T-helper 1 cell treated with Interleukin-12 subunit alpha and Interleukin-12 subunit beta and Interleukin-4 antibody, amounts not matched to agents 30 μg/mL and 1 μg/mL, for 36 hours (primary cell): ENCODE results near the gene MAP2K5.
A peak's percentile ranks its signal among the peaks of the same experiment; 100 is the strongest.

Experiments used
- H3K27ac Mint-ChIP-seq: one replicate; pipeline ENCODE4 v1.8.0; 2021; ENCODE audit warnings: mild to moderate bottlenecking, mixed read lengths
- H3K27me3 Mint-ChIP-seq: one replicate; pipeline ENCODE4 v1.8.0; 2021; ENCODE audit warnings: low read depth, mixed read lengths
- H3K36me3 Mint-ChIP-seq: one replicate; pipeline ENCODE4 v1.8.0; 2021; ENCODE audit warnings: low read depth, mixed read lengths
- H3K4me1 Mint-ChIP-seq: one replicate; pipeline ENCODE4 v1.8.0; 2021; ENCODE audit warnings: low read depth, mixed read lengths
- H3K4me3 Mint-ChIP-seq: one replicate; pipeline ENCODE4 v1.8.0; 2021; ENCODE audit warnings: mild to moderate bottlenecking, moderate library complexity, mixed read lengths
- H3K9me3 Mint-ChIP-seq: one replicate; pipeline ENCODE4 v1.8.0; 2021; ENCODE audit warnings: mixed read lengths

MAP2K5 gene

GRCh38 chr15:67716171-67716570 is 173.7 kb downstream of the MAP2K5 start:
- Mint-ChIP-seq H3K27ac (no peak overlapping the region), H3K27me3 (no peaks in the 10 kb centered on the region), H3K4me3 (no peak overlapping the region), H3K9me3 (no peaks in the 10 kb centered on the region), H3K4me1 (no peaks in the 10 kb centered on the region), H3K36me3 (no peaks in the 10 kb centered on the region)

GRCh38 chr15:67717776-67718175 is 175.3 kb downstream of the MAP2K5 start:
- no peaks in the 10 kb centered on the region for H3K36me3 Mint-ChIP-seq
- H3K27me3 Mint-ChIP-seq = no peaks in the 10 kb centered on the region
- no peaks in the 10 kb centered on the region for H3K9me3 Mint-ChIP-seq
- no peaks in the 10 kb centered on the region for H3K4me1 Mint-ChIP-seq
- H3K27ac Mint-ChIP-seq = no peak overlapping the region
- no peak overlapping the region for H3K4me3 Mint-ChIP-seq

GRCh38 chr15:67719330-67719959 is 176.9 kb downstream of the MAP2K5 start:
- Mint-ChIP-seq H3K27me3 (no peaks in the 10 kb centered on the region), H3K36me3 (no peaks in the 10 kb centered on the region), H3K9me3 (no peaks in the 10 kb centered on the region), H3K4me3 (no peak overlapping the region), H3K4me1 (no peaks in the 10 kb centered on the region), H3K27ac (no peak overlapping the region)

- Mint-ChIP-seq H3K27ac (no peak overlapping the region), H3K36me3 (no peaks in the 10 kb centered on the region), H3K9me3 (no peaks in the 10 kb centered on the region), H3K4me3 (no peak overlapping the region), H3K4me1 (peaks cover 3% of the 10 kb centered on the region), H3K27me3 (no peaks in the 10 kb centered on the region)
These were observed 178.2 kb downstream of the MAP2K5 start for GRCh38 chr15:67720556-67721175.

- H3K9me3 Mint-ChIP-seq = no peaks in the 10 kb centered on the region
- no peak overlapping the region for H3K27ac Mint-ChIP-seq
- H3K27me3 Mint-ChIP-seq = no peaks in the 10 kb centered on the region
- peaks cover 3% of the 10 kb centered on the region for H3K4me1 Mint-ChIP-seq
- H3K36me3 Mint-ChIP-seq = no peaks in the 10 kb centered on the region
- H3K4me3 Mint-ChIP-seq = no peak overlapping the region
These were observed 179.7 kb downstream of the MAP2K5 start for GRCh38 chr15:67722030-67722817.

- H3K4me1 Mint-ChIP-seq = peaks cover 3% of the 10 kb centered on the region
- no peaks in the 10 kb centered on the region for H3K36me3 Mint-ChIP-seq
- H3K4me3 Mint-ChIP-seq = no peak overlapping the region
- no peak overlapping the region for H3K27ac Mint-ChIP-seq
- no peaks in the 10 kb centered on the region for H3K27me3 Mint-ChIP-seq
- H3K9me3 Mint-ChIP-seq = no peaks in the 10 kb centered on the region
These were observed 181.0 kb downstream of the MAP2K5 start for GRCh38 chr15:67723294-67724024.

- Mint-ChIP-seq H3K4me3 (no peak overlapping the region), H3K4me1 (peaks cover 3% of the 10 kb centered on the region), H3K9me3 (no peaks in the 10 kb centered on the region), H3K27me3 (no peaks in the 10 kb centered on the region), H3K27ac (no peak overlapping the region), H3K36me3 (no peaks in the 10 kb centered on the region)
These were observed 182.3 kb downstream of the MAP2K5 start for GRCh38 chr15:67724691-67725375.

- Mint-ChIP-seq H3K9me3 (no peaks in the 10 kb centered on the region), H3K27me3 (no peaks in the 10 kb centered on the region), H3K4me1 (no peaks in the 10 kb centered on the region), H3K27ac (no peak overlapping the region), H3K36me3 (no peaks in the 10 kb centered on the region), H3K4me3 (no peak overlapping the region)
These were observed 187.6 kb downstream of the MAP2K5 start for GRCh38 chr15:67730135-67730534.

- no peak overlapping the region for H3K4me3 Mint-ChIP-seq
- no peaks in the 10 kb centered on the region for H3K9me3 Mint-ChIP-seq
- H3K4me1 Mint-ChIP-seq = peaks cover 9% of the 10 kb centered on the region
- H3K27ac Mint-ChIP-seq = no peak overlapping the region
- H3K36me3 Mint-ChIP-seq = no peaks in the 10 kb centered on the region
- H3K27me3 Mint-ChIP-seq = no peaks in the 10 kb centered on the region
These were observed 188.7 kb downstream of the MAP2K5 start for GRCh38 chr15:67731112-67731721.

GRCh38 chr15:67732164-67732563 is 189.7 kb downstream of the MAP2K5 start:
- Mint-ChIP-seq H3K27ac (no peak overlapping the region), H3K9me3 (no peaks in the 10 kb centered on the region), H3K27me3 (no peaks in the 10 kb centered on the region), H3K4me1 (peaks cover 11% of the 10 kb centered on the region), H3K36me3 (no peaks in the 10 kb centered on the region), H3K4me3 (no peak overlapping the region)

- H3K4me1 Mint-ChIP-seq = peaks cover 11% of the 10 kb centered on the region
- H3K27me3 Mint-ChIP-seq = no peaks in the 10 kb centered on the region
- no peaks in the 10 kb centered on the region for H3K9me3 Mint-ChIP-seq
- no peaks in the 10 kb centered on the region for H3K36me3 Mint-ChIP-seq
- no peak overlapping the region for H3K4me3 Mint-ChIP-seq
- H3K27ac Mint-ChIP-seq = no peak overlapping the region
These were observed 190.3 kb downstream of the MAP2K5 start for GRCh38 chr15:67732671-67733374.

GRCh38 chr15:67735896-67736295 is 193.4 kb downstream of the MAP2K5 start:
- Mint-ChIP-seq H3K4me1 (peaks cover 15% of the 10 kb centered on the region), H3K36me3 (no peaks in the 10 kb centered on the region), H3K9me3 (no peaks in the 10 kb centered on the region), H3K27ac (peak overlapping the region; percentile 1), H3K27me3 (no peaks in the 10 kb centered on the region), H3K4me3 (no peak overlapping the region)

- H3K27me3 Mint-ChIP-seq = no peaks in the 10 kb centered on the region
- peaks cover 22% of the 10 kb centered on the region for H3K4me1 Mint-ChIP-seq
- H3K9me3 Mint-ChIP-seq = no peaks in the 10 kb centered on the region
- H3K36me3 Mint-ChIP-seq = no peaks in the 10 kb centered on the region
- no peak overlapping the region for H3K4me3 Mint-ChIP-seq
- H3K27ac Mint-ChIP-seq = no peak overlapping the region
These were observed 194.3 kb downstream of the MAP2K5 start for GRCh38 chr15:67736810-67737209.
